Endodermal cell (in vitro differentiated cells): Measurements from ENCODE around the gene PATE4. TPM values are rescaled to one million over a fixed set of nuclear protein-coding genes. Genes with fewer than 3 reads are reported as not detected.

Experiments
- DNase-seq: peaks from one replicate; pipeline ENCODE4 v3.0.0-alpha.2; 2017
- H3K27ac ChIP-seq: 2 replicates; pipeline ENCODE4 v1.5.1; 2013; ENCODE audit warnings: mild to moderate bottlenecking, low read depth, low read length, moderate library complexity
- H3K27me3 ChIP-seq: 2 replicates; pipeline ENCODE4 v1.6.1; 2013; ENCODE audit warnings: mild to moderate bottlenecking, low read length, moderate library complexity; ENCODE audit not compliant: insufficient read depth, control insufficient read depth, poor library complexity, severe bottlenecking
- H3K36me3 ChIP-seq: 2 replicates; pipeline ENCODE4 v1.7.0; 2013; ENCODE audit warnings: mild to moderate bottlenecking, low read length, moderate library complexity; ENCODE audit not compliant: control insufficient read depth, insufficient read depth
- H3K4me1 ChIP-seq: one replicate; pipeline ENCODE4 v1.7.0; 2013; ENCODE audit warnings: low read length; ENCODE audit not compliant: control insufficient read depth, insufficient read depth
- H3K4me3 ChIP-seq: 2 replicates; pipeline ENCODE4 v1.5.1; 2013; ENCODE audit warnings: mild to moderate bottlenecking, low read length, moderate library complexity
- H3K9ac ChIP-seq: 2 replicates; pipeline ENCODE4 v1.6.1; 2013; ENCODE audit warnings: mild to moderate bottlenecking, low read length, moderate library complexity; ENCODE audit not compliant: poor library complexity, severe bottlenecking; ENCODE audit errors: extremely low read depth
- H3K9me3 ChIP-seq: 2 replicates; pipeline ENCODE4 v1.6.1; 2013; ENCODE audit warnings: mild to moderate bottlenecking, low read length, moderate library complexity; ENCODE audit not compliant: control insufficient read depth
- H3K27ac Mint-ChIP-seq: 2 replicates; pipeline ENCODE4 v1.8.0; 2020; ENCODE audit warnings: mixed read lengths
- H3K27me3 Mint-ChIP-seq: 2 replicates; pipeline ENCODE4 v1.8.0; 2021; ENCODE audit warnings: mild to moderate bottlenecking, mixed read lengths; ENCODE audit not compliant: insufficient read depth
- H3K36me3 Mint-ChIP-seq: 2 replicates; pipeline ENCODE4 v1.8.0; 2020; ENCODE audit warnings: low read depth, mixed read lengths
- H3K4me1 Mint-ChIP-seq: 2 replicates; pipeline ENCODE4 v1.8.0; 2020; ENCODE audit warnings: mixed read lengths
- H3K4me3 Mint-ChIP-seq: 2 replicates; pipeline ENCODE4 v1.8.0; 2020; ENCODE audit warnings: mild to moderate bottlenecking, moderate library complexity, mixed read lengths
- H3K9me3 Mint-ChIP-seq: 2 replicates; pipeline ENCODE4 v1.8.0; 2020; ENCODE audit warnings: mild to moderate bottlenecking, mixed read lengths
- WGBS, 2 experiments: methylation state at CpG; one replicate each; pipeline versions ENCODE4 v1.1.5 to v1.1.7; 2013; ENCODE audit warnings: missing lambda C conversion rate in 2 of 2, mixed read lengths in 1 of 2; ENCODE audit not compliant: insufficient coverage in 1 of 2, insufficient read length in 1 of 2; 5-methylcytosine and 5-hydroxymethylcytosine counted together
- total RNA-seq, 2 donors: library from RNA; stranded (reverse); fragmentation: NEBNext Ultra II Directional in 1 of 2; extraction: Animal tissue kit (Norgen Biotek cat#: 25700) in 1 of 2; gene quantifications; 2 replicates in 1 of 2; 3 replicates in 1 of 2; pipeline ENCODE4 v1.2.1, GENCODE V29; 2021
- TF ChIP-seq, protein P1 (sequence below): fragments of 200-600 bp; sonication (generic); conservative IDR thresholded peaks from 2 replicates; pipeline ENCODE4 v1.5.0; 2021; ENCODE audit warnings: antibody characterized with exemption, mild to moderate bottlenecking

Gene PATE4
- total RNA-seq, 2 donors from 2014 or later: not detected

DNA sequence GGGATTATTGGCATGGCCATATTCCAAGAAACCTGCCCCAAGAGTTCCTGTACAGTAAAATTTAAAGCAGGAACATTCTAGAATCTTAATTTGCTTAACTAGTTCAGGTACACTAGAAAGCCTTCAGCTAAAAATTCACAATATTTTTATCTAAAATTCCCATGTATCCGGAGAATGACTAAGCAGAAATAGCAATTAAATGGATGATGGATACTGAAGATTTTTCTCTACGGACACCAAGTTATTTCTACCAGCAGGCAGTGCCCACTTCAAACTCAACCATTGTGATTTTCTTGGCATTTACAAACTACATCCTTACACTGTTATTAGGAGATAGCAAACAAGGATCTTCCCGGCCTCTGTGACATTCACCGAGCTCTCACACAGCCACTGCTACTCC is 42.3 kb upstream of the PATE4 start:
- H3K27me3 ChIP-seq: no peaks in the 10 kb centered on the region
- no peak overlapping the region for H3K4me3 Mint-ChIP-seq
- no peak overlapping the region for H3K27ac Mint-ChIP-seq
- peaks cover 2% of the 10 kb centered on the region for H3K4me1 Mint-ChIP-seq
- no peaks in the 10 kb centered on the region for H3K4me1 ChIP-seq
- H3K9me3 ChIP-seq: peaks cover 5% of the 10 kb centered on the region
- H3K4me3 ChIP-seq: no peak overlapping the region
- H3K27ac ChIP-seq: no peak overlapping the region
- no peak overlapping the region for H3K9ac ChIP-seq
- TF ChIP-seq, protein P1, sequence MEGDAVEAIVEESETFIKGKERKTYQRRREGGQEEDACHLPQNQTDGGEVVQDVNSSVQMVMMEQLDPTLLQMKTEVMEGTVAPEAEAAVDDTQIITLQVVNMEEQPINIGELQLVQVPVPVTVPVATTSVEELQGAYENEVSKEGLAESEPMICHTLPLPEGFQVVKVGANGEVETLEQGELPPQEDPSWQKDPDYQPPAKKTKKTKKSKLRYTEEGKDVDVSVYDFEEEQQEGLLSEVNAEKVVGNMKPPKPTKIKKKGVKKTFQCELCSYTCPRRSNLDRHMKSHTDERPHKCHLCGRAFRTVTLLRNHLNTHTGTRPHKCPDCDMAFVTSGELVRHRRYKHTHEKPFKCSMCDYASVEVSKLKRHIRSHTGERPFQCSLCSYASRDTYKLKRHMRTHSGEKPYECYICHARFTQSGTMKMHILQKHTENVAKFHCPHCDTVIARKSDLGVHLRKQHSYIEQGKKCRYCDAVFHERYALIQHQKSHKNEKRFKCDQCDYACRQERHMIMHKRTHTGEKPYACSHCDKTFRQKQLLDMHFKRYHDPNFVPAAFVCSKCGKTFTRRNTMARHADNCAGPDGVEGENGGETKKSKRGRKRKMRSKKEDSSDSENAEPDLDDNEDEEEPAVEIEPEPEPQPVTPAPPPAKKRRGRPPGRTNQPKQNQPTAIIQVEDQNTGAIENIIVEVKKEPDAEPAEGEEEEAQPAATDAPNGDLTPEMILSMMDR: no peak
- peaks cover 5% of the 10 kb centered on the region for H3K27me3 Mint-ChIP-seq
- DNase-seq: no peak
- H3K36me3 ChIP-seq: no peaks in the 10 kb centered on the region
- WGBS, 2 experiments: 83 to 89% methylated on average over 2 to 4 of the region's 4 CpGs
- peaks cover 11% of the 10 kb centered on the region for H3K9me3 Mint-ChIP-seq
- H3K36me3 Mint-ChIP-seq: no peaks in the 10 kb centered on the region

DNA sequence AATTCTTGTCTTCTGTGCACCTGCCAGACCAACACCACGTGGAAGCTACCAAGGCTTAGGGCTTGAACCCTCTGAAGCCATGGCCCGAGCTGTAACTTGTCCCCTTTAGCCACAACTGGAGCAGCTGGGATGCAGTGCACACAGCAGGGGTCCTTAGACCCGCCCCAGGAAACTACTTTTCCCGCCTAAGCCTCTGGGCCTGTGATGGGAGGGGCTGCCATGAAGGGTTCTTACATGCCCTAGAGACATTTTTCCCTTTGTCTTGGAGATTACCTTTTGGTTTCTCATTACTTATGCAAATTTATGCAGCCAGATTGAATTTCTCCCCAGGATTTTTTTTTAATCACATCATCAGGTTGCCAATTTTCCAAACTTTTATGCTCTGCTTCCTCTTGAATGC is 35.5 kb upstream of the PATE4 start:
- no peak overlapping the region for H3K27ac ChIP-seq
- H3K36me3 ChIP-seq: no peaks in the 10 kb centered on the region
- DNase-seq: peak; percentile 71
- no peaks in the 10 kb centered on the region for H3K36me3 Mint-ChIP-seq
- no peaks in the 10 kb centered on the region for H3K4me1 ChIP-seq
- H3K9me3 ChIP-seq: peaks cover 24% of the 10 kb centered on the region
- H3K9ac ChIP-seq: no peak overlapping the region
- WGBS, 2 experiments: 54 to 66% methylated on average over 4 of the region's 4 CpGs
- no peak overlapping the region for H3K4me3 ChIP-seq
- TF ChIP-seq, protein P1: no peak
- peaks cover 21% of the 10 kb centered on the region for H3K9me3 Mint-ChIP-seq
- no peak overlapping the region for H3K4me3 Mint-ChIP-seq
- H3K4me1 Mint-ChIP-seq: no peaks in the 10 kb centered on the region
- H3K27ac Mint-ChIP-seq: no peak overlapping the region
- peaks cover 5% of the 10 kb centered on the region for H3K27me3 Mint-ChIP-seq
- H3K27me3 ChIP-seq: no peaks in the 10 kb centered on the region

DNA sequence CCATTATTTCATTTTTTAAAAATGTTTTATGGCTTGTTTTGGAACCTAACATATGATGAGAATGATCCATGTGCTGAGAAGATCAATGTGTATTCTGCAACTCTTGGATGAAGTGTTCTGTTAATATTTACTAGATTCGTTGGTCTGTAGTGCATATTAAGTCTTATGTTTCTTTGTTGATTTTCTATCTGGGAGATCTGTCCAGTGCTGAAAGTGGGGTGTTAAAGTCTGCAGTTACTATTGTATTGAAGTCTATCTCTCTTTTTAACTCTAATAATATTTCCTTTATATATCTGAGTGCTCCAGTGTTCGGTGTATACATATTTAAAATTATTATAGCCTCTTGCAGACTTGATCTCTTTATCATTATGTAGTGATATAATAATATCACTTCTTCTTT is 33.3 kb upstream of the PATE4 start:
- H3K9me3 ChIP-seq: peaks cover 31% of the 10 kb centered on the region
- Mint-ChIP-seq H3K4me3 (no peak overlapping the region), H3K27ac (no peak overlapping the region), H3K4me1 (no peaks in the 10 kb centered on the region), H3K36me3 (no peaks in the 10 kb centered on the region), H3K9me3 (peaks cover 20% of the 10 kb centered on the region), H3K27me3 (no peaks in the 10 kb centered on the region)
- H3K27ac ChIP-seq: no peak overlapping the region
- H3K4me1 ChIP-seq: no peaks in the 10 kb centered on the region
- WGBS, 2 experiments: 57% methylated on average over 1 of the region's 2 CpGs; no CpG with 5 or more reads in 1 of the 2 experiments
- TF ChIP-seq, protein P1: no peak
- H3K4me3 ChIP-seq: no peak overlapping the region
- no peak for DNase-seq
- no peaks in the 10 kb centered on the region for H3K27me3 ChIP-seq
- no peaks in the 10 kb centered on the region for H3K36me3 ChIP-seq
- no peak overlapping the region for H3K9ac ChIP-seq
